Smooth muscle cell (in vitro differentiated cells): ENCODE data around the gene GATA2. TPM values are rescaled to one million over a fixed set of nuclear protein-coding genes. Genes with fewer than 3 reads are reported as not detected.

Experiments used
- DNase-seq: peaks from one replicate; lab custom pipeline; 2025; ENCODE audit not compliant: unreplicated experiment; lab: John Stamatoyannopoulos, UW
- H2AFZ ChIP-seq: fragments of 200-600 bp; sonication (generic); 2 replicates; pipeline ENCODE4 v1.6.0; 2016; ENCODE audit warnings: antibody characterized with exemption, low read depth, mild to moderate bottlenecking
- H3F3A ChIP-seq: fragments of 200-600 bp; sonication (generic); 2 replicates; pipeline ENCODE4 v1.6.0; 2017; ENCODE audit warnings: antibody characterized with exemption, low read depth
- H3K27ac ChIP-seq: fragments of 200-600 bp; sonication (generic); 2 replicates; pipeline ENCODE4 v1.5.1; 2016; ENCODE audit warnings: low read depth, mild to moderate bottlenecking
- H3K27me3 ChIP-seq: fragments of 200-600 bp; sonication (generic); 2 replicates; pipeline ENCODE4 v1.6.1; 2016; ENCODE audit warnings: low read depth, mild to moderate bottlenecking
- H3K36me3 ChIP-seq: fragments of 200-600 bp; sonication (generic); 2 replicates; pipeline ENCODE4 v1.5.1; 2016; ENCODE audit warnings: low read depth
- H3K4me1 ChIP-seq: fragments of 200-600 bp; sonication (generic); 2 replicates; pipeline ENCODE4 v1.5.1; 2016; ENCODE audit warnings: low read depth
- H3K4me2 ChIP-seq: fragments of 200-600 bp; sonication (generic); 2 replicates; pipeline ENCODE4 v1.6.0; 2016; ENCODE audit warnings: mild to moderate bottlenecking
- H3K4me3 ChIP-seq: fragments of 200-600 bp; sonication (generic); 2 replicates; pipeline ENCODE4 v1.5.1; 2016; ENCODE audit warnings: mild to moderate bottlenecking
- H3K79me2 ChIP-seq: fragments of 200-600 bp; sonication (generic); 2 replicates; pipeline ENCODE4 v1.6.0; 2016; ENCODE audit warnings: low read depth, mild to moderate bottlenecking
- H3K9ac ChIP-seq: fragments of 200-600 bp; sonication (generic); 2 replicates; pipeline ENCODE4 v1.6.0; 2016; ENCODE audit warnings: low read depth
- H3K9me3 ChIP-seq: fragments of 200-600 bp; sonication (generic); replicated peaks from 2 replicates; pipeline ENCODE4 v1.5.1; 2016; ENCODE audit warnings: low read depth
- H4K20me1 ChIP-seq: fragments of 200-600 bp; sonication (generic); 2 replicates; pipeline ENCODE4 v1.6.0; 2016; ENCODE audit warnings: low read depth
- WGBS: methylation state at CpG from one replicate; pipeline ENCODE4 v1.1.7; 2016; ENCODE audit warnings: low lambda C conversion rate; 5-methylcytosine and 5-hydroxymethylcytosine counted together
- polyA plus RNA-seq: library from polyadenylated mRNA; unstranded; fragments of >200 nt; fragmentation: Nextera tagmentation; extraction: Ambion mirVana; gene quantifications from 2 replicates; pipeline ENCODE4 v1.2.1, GENCODE V29; 2016
- total RNA-seq: library from RNA; depleted of rRNA; stranded (reverse); fragments of >200 nt; gene quantifications from 2 replicates; pipeline ENCODE4 v1.2.3, GENCODE V29; 2014
- TF ChIP-seq, protein P1 (sequence below): fragments of 200-600 bp; sonication (generic); IDR thresholded peaks from 2 replicates; pipeline ENCODE4 v1.5.1; 2017; ENCODE audit warnings: borderline replicate concordance, mild to moderate bottlenecking, antibody characterized with exemption; ENCODE audit not compliant: insufficient read depth, poor library complexity, severe bottlenecking

Gene GATA2
- total and polyA plus RNA-seq, 2 experiments from 2014 or later, result 5.8 to 6.8 TPM

GRCh38 chr3:128523591-128523990 is 30.6 kb upstream of the GATA2 start:
- Histone ChIP-seq H3K4me1 (no peaks in the 10 kb centered on the region), H3K9ac (no peak overlapping the region), H3K9me3 (no peaks in the 10 kb centered on the region), H3K27me3 (peaks cover 48% of the 10 kb centered on the region), H2AFZ (no peak overlapping the region), H3K79me2 (no peaks in the 10 kb centered on the region), H3K27ac (no peak overlapping the region), H3K4me2 (no peak overlapping the region), H4K20me1 (no peaks in the 10 kb centered on the region), H3K36me3 (no peaks in the 10 kb centered on the region), H3K4me3 (no peak overlapping the region), H3F3A (no peaks in the 10 kb centered on the region)
- DNase-seq, result no peak
- WGBS, result 98% methylated on average over 16 of the region's 16 CpGs
- TF ChIP-seq, protein P1, sequence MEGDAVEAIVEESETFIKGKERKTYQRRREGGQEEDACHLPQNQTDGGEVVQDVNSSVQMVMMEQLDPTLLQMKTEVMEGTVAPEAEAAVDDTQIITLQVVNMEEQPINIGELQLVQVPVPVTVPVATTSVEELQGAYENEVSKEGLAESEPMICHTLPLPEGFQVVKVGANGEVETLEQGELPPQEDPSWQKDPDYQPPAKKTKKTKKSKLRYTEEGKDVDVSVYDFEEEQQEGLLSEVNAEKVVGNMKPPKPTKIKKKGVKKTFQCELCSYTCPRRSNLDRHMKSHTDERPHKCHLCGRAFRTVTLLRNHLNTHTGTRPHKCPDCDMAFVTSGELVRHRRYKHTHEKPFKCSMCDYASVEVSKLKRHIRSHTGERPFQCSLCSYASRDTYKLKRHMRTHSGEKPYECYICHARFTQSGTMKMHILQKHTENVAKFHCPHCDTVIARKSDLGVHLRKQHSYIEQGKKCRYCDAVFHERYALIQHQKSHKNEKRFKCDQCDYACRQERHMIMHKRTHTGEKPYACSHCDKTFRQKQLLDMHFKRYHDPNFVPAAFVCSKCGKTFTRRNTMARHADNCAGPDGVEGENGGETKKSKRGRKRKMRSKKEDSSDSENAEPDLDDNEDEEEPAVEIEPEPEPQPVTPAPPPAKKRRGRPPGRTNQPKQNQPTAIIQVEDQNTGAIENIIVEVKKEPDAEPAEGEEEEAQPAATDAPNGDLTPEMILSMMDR, result no peak

- H3F3A ChIP-seq, result no peaks in the 10 kb centered on the region
- TF ChIP-seq, protein P1, result no peak
- no peak overlapping the region for H3K4me3 ChIP-seq
- H3K4me2 ChIP-seq, result no peak overlapping the region
- no peak overlapping the region for H3K27ac ChIP-seq
- no peaks in the 10 kb centered on the region for H3K79me2 ChIP-seq
- WGBS, result 88% methylated on average over 1 of the region's 1 CpG
- no peaks in the 10 kb centered on the region for H3K36me3 ChIP-seq
- H2AFZ ChIP-seq, result no peak overlapping the region
- H3K4me1 ChIP-seq, result no peaks in the 10 kb centered on the region
- H4K20me1 ChIP-seq, result no peaks in the 10 kb centered on the region
- H3K9ac ChIP-seq, result no peak overlapping the region
- no peak for DNase-seq
- H3K27me3 ChIP-seq, result peaks cover 37% of the 10 kb centered on the region
- H3K9me3 ChIP-seq, result no peaks in the 10 kb centered on the region
These were observed 28.7 kb upstream of the GATA2 start for GRCh38 chr3:128521715-128522114.

DNA sequence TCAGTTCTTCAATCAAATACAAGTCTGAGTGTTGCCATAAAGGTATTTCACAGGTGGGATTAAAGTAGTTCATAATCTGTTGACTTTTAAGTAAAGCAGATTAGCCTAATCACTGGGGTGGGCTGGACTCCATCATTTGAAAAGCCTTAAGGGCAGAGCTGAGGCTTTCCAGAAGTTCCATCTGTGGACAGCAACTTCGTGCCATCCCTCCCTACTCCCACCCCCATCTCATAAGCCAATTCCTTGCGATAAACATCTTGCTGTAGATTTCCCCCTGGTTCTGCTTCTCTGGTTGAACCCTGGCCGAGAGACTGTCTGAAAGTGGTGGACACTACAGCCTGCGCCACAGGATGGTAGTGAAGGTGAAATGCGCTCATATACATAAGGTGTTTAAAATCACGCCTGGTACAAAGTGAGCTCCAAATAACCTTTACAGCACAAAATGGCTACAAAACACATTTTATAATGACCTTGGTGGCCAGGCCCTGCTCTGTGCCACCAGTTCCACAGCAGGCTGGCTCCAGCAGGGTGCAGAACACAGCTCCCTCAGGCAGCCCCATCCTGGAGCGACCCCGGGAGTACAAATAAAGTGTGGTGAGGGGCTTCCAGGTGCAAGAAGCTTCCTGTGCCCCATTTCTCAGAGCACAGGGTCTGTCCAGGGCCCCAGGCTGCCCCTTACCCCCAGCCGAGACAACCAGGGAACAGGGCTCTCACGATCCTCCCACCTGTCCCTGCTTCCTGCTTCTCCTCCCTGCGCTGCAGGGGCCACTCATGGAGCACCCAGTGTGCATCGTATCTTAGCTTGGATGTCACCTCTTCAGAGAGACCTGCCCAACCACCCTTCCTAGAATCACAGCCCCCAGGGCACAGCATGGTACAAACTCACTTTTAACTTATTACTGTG is 25.8 kb upstream of the GATA2 start:
- Histone ChIP-seq H4K20me1 (no peaks in the 10 kb centered on the region), H3K9me3 (peaks cover 6% of the 10 kb centered on the region), H3K27ac (no peak overlapping the region), H3F3A (no peaks in the 10 kb centered on the region), H3K4me3 (no peak overlapping the region), H3K4me1 (no peaks in the 10 kb centered on the region), H3K27me3 (peaks cover 25% of the 10 kb centered on the region), H3K36me3 (no peaks in the 10 kb centered on the region), H3K4me2 (no peak overlapping the region), H3K9ac (no peak overlapping the region), H2AFZ (no peak overlapping the region), H3K79me2 (no peaks in the 10 kb centered on the region)
- 79% methylated on average over 12 of the region's 12 CpGs for WGBS
- TF ChIP-seq, protein P1, result no peak
- no peak for DNase-seq
